Mesenchymal stem cell (in vitro differentiated cells and primary cell): ENCODE results near the gene DNMT1.

ENCODE experiments used
- DNase-seq: peaks from one replicate; pipeline ENCODE4 v3.0.0-alpha.2; 2013
- H2AFZ ChIP-seq: one replicate; pipeline ENCODE4 v1.6.1; 2013; ENCODE audit warnings: low read depth, mild to moderate bottlenecking, control low read depth, inconsistent platforms, low read length, moderate library complexity
- H2AK5ac ChIP-seq: 2 replicates; pipeline ENCODE4 v1.6.1; 2013; ENCODE audit warnings: low read length, moderate library complexity, mild to moderate bottlenecking, inconsistent platforms; ENCODE audit not compliant: severe bottlenecking
- H2BK120ac ChIP-seq: one replicate; pipeline ENCODE4 v1.6.1; 2013; ENCODE audit warnings: low read depth, mild to moderate bottlenecking, inconsistent platforms, low read length, moderate library complexity
- H2BK12ac ChIP-seq, 2 experiments: one replicate each; pipeline ENCODE4 v1.6.1; 2013; ENCODE audit warnings: inconsistent platforms in 2 of 2, low read length in 2 of 2, mild to moderate bottlenecking in 2 of 2, moderate library complexity in 2 of 2, control low read depth in 1 of 2
- H2BK15ac ChIP-seq: one replicate; pipeline ENCODE4 v1.6.1; 2013; ENCODE audit warnings: mild to moderate bottlenecking, low read depth, inconsistent platforms; ENCODE audit not compliant: poor library complexity, severe bottlenecking
- H2BK5ac ChIP-seq: 2 replicates; pipeline ENCODE4 v1.6.1; 2013; ENCODE audit warnings: low read depth, mild to moderate bottlenecking, low read length, control low read depth, inconsistent platforms; ENCODE audit not compliant: poor library complexity, severe bottlenecking
- H3K14ac ChIP-seq, 2 experiments: one replicate each; pipeline ENCODE4 v1.6.1; 2013; ENCODE audit warnings: inconsistent platforms in 2 of 2, low read length in 2 of 2, control low read depth in 1 of 2, mild to moderate bottlenecking in 1 of 2, moderate library complexity in 1 of 2
- H3K18ac ChIP-seq, 2 experiments: one replicate each; pipeline ENCODE4 v1.6.1; 2013; ENCODE audit warnings: inconsistent platforms in 2 of 2, low read length in 2 of 2, control low read depth in 1 of 2, low read depth in 1 of 2, mild to moderate bottlenecking in 1 of 2
- H3K23ac ChIP-seq, 2 experiments: one replicate each; pipeline ENCODE4 v1.6.1; 2013; ENCODE audit warnings: inconsistent platforms in 2 of 2, low read length in 2 of 2, mild to moderate bottlenecking in 2 of 2, moderate library complexity in 2 of 2, control low read depth in 1 of 2
- H3K27ac ChIP-seq: 2 replicates; pipeline ENCODE4 v1.5.1; 2013; ENCODE audit warnings: mild to moderate bottlenecking, moderate library complexity, low read length, control low read depth, inconsistent platforms; ENCODE audit not compliant: poor library complexity, severe bottlenecking
- H3K27me3 ChIP-seq, 2 experiments: 2 replicates each; pipeline versions ENCODE4 v1.6.1 to v1.7.0; 2013; ENCODE audit warnings: low read length in 2 of 2, mild to moderate bottlenecking in 2 of 2, moderate library complexity in 2 of 2, control low read depth in 1 of 2, inconsistent platforms in 1 of 2; ENCODE audit not compliant: control insufficient read depth in 1 of 2, insufficient read depth in 1 of 2
- H3K36me3 ChIP-seq, 2 experiments: 2 replicates each; pipeline versions ENCODE4 v1.6.1 to v1.7.0; 2013; ENCODE audit warnings: low read length in 2 of 2, control low read depth in 1 of 2, inconsistent platforms in 1 of 2, low read depth in 1 of 2, mild to moderate bottlenecking in 1 of 2; ENCODE audit not compliant: insufficient read depth in 2 of 2, control insufficient read depth in 1 of 2
- H3K4ac ChIP-seq, 2 experiments: one replicate each; pipeline ENCODE4 v1.6.1; 2013; ENCODE audit warnings: inconsistent platforms in 2 of 2, low read length in 2 of 2, mild to moderate bottlenecking in 2 of 2, moderate library complexity in 2 of 2, control low read depth in 1 of 2, low read depth in 1 of 2
- H3K4me1 ChIP-seq: 2 replicates; pipeline ENCODE4 v1.6.1; 2013; ENCODE audit warnings: low read depth, low read length, control low read depth; ENCODE audit not compliant: control insufficient read depth, insufficient read depth
- H3K4me2 ChIP-seq: 2 replicates; pipeline ENCODE4 v1.6.1; 2013; ENCODE audit warnings: low read length, mild to moderate bottlenecking, inconsistent platforms; ENCODE audit not compliant: poor library complexity, severe bottlenecking
- H3K4me3 ChIP-seq, 2 experiments: 2 replicates each; pipeline versions ENCODE4 v1.5.1 to v1.7.0; 2013; ENCODE audit warnings: low read length in 2 of 2, mild to moderate bottlenecking in 2 of 2, control low read depth in 1 of 2, low read depth in 1 of 2; ENCODE audit not compliant: insufficient read depth in 1 of 2
- H3K79me1 ChIP-seq: replicated peaks from 2 replicates; pipeline ENCODE4 v1.6.1; 2013; ENCODE audit warnings: mild to moderate bottlenecking, control low read depth, low read length, inconsistent platforms; ENCODE audit not compliant: poor library complexity, severe bottlenecking
- H3K9ac ChIP-seq: 2 replicates; pipeline ENCODE4 v1.7.0; 2013; ENCODE audit warnings: mild to moderate bottlenecking, low read length, moderate library complexity
- H3K9me3 ChIP-seq: 2 replicates; pipeline ENCODE4 v1.7.0; 2013; ENCODE audit warnings: mild to moderate bottlenecking, low read length; ENCODE audit not compliant: control insufficient read depth
- H4K8ac ChIP-seq: one replicate; pipeline ENCODE4 v1.6.1; 2013; ENCODE audit warnings: inconsistent platforms, mild to moderate bottlenecking, low read length, moderate library complexity
- H4K91ac ChIP-seq: one replicate; pipeline ENCODE4 v1.6.1; 2013; ENCODE audit warnings: mild to moderate bottlenecking, low read length, inconsistent platforms
- WGBS: methylation state at CpG from one replicate; pipeline ENCODE4 v1.1.7; 2013; ENCODE audit warnings: mixed read lengths; 5-methylcytosine and 5-hydroxymethylcytosine counted together

The DNMT1 gene

GRCh38 chr19:10192922-10193321 lies 1.8 kb downstream of the DNMT1 start:
- Histone ChIP-seq H2BK5ac (no peak overlapping the region), H3K4ac (no peak overlapping the region), H2BK15ac (no peak overlapping the region), H3K23ac (no peak overlapping the region), H2BK120ac (no peak overlapping the region), H3K27ac (no peak overlapping the region), H3K14ac (no peak overlapping the region), H3K27me3 (no peaks in the 10 kb centered on the region), H3K79me1 (no peaks in the 10 kb centered on the region), H3K4me2 (no peak overlapping the region), H2AK5ac (no peak overlapping the region), H3K9me3 (no peaks in the 10 kb centered on the region), H4K91ac (no peak overlapping the region), H2BK12ac (no peak overlapping the region), H3K36me3 (peaks cover 0 to 7% of the 10 kb centered on the region in 2 experiments), H3K4me1 (peaks cover 9% of the 10 kb centered on the region), H4K8ac (no peak overlapping the region), H2AFZ (no peak overlapping the region), H3K18ac (no peak overlapping the region), H3K9ac (peak overlapping the region; percentile 86), H3K4me3 (peak overlapping the region in 1 of 2 experiments; percentile 96)
- no peak for DNase-seq
- 95% methylated on average over 5 of the region's 6 CpGs for WGBS

GRCh38 chr19:10191347-10191746 lies 3.4 kb downstream of the DNMT1 start:
- H2AK5ac ChIP-seq = no peak overlapping the region
- no peaks in the 10 kb centered on the region for H3K9me3 ChIP-seq
- peaks cover 9% of the 10 kb centered on the region for H3K4me1 ChIP-seq
- no peak overlapping the region for H3K27ac ChIP-seq
- DNase-seq = no peak
- H2BK5ac ChIP-seq = no peak overlapping the region
- H3K9ac ChIP-seq = no peak overlapping the region
- no peak overlapping the region for H2BK120ac ChIP-seq
- no peaks in the 10 kb centered on the region for H3K27me3 ChIP-seq
- no peak overlapping the region for H3K4ac ChIP-seq
- 97% methylated on average over 2 of the region's 2 CpGs for WGBS
- no peak overlapping the region for H3K14ac ChIP-seq
- no peak overlapping the region for H3K18ac ChIP-seq
- H3K79me1 ChIP-seq = no peaks in the 10 kb centered on the region
- no peak overlapping the region for H2AFZ ChIP-seq
- peaks cover 2 to 13% of the 10 kb centered on the region in 2 experiments for H3K36me3 ChIP-seq
- H4K91ac ChIP-seq = no peak overlapping the region
- H4K8ac ChIP-seq = peak overlapping the region; percentile 39
- no peak overlapping the region for H3K4me3 ChIP-seq
- H3K23ac ChIP-seq = no peak overlapping the region
- H2BK15ac ChIP-seq = no peak overlapping the region
- no peak overlapping the region for H2BK12ac ChIP-seq
- H3K4me2 ChIP-seq = no peak overlapping the region

- H3K18ac ChIP-seq = no peak overlapping the region
- no peak overlapping the region for H3K27ac ChIP-seq
- H3K14ac ChIP-seq = no peak overlapping the region
- no peak overlapping the region for H2BK5ac ChIP-seq
- no peak overlapping the region for H3K9ac ChIP-seq
- no peak overlapping the region for H2AK5ac ChIP-seq
- no peak overlapping the region for H3K23ac ChIP-seq
- H2BK12ac ChIP-seq = no peak overlapping the region
- no peak for DNase-seq
- no peak overlapping the region for H2BK15ac ChIP-seq
- H3K36me3 ChIP-seq = peaks cover 12 to 23% of the 10 kb centered on the region in 2 experiments
- no peak overlapping the region for H3K4ac ChIP-seq
- no peak overlapping the region for H2AFZ ChIP-seq
- H3K4me2 ChIP-seq = no peak overlapping the region
- H3K79me1 ChIP-seq = peaks cover 4% of the 10 kb centered on the region
- peaks cover 9% of the 10 kb centered on the region for H3K4me1 ChIP-seq
- H3K4me3 ChIP-seq = no peak overlapping the region
- WGBS = 99% methylated on average over 5 of the region's 5 CpGs
- H3K27me3 ChIP-seq = no peaks in the 10 kb centered on the region
- H4K91ac ChIP-seq = no peak overlapping the region
- no peaks in the 10 kb centered on the region for H3K9me3 ChIP-seq
- no peak overlapping the region for H2BK120ac ChIP-seq
- H4K8ac ChIP-seq = no peak overlapping the region
These were observed 4.7 kb downstream of the DNMT1 start for GRCh38 chr19:10190026-10190425.

- Histone ChIP-seq H3K18ac (no peak overlapping the region), H2AK5ac (no peak overlapping the region), H3K27me3 (no peaks in the 10 kb centered on the region), H3K9ac (no peak overlapping the region), H3K23ac (no peak overlapping the region), H4K91ac (no peak overlapping the region), H2BK12ac (no peak overlapping the region), H3K27ac (no peak overlapping the region), H3K9me3 (no peaks in the 10 kb centered on the region), H2AFZ (no peak overlapping the region), H2BK120ac (no peak overlapping the region), H4K8ac (no peak overlapping the region), H3K4me2 (no peak overlapping the region), H3K4me3 (no peak overlapping the region), H2BK5ac (no peak overlapping the region), H2BK15ac (no peak overlapping the region), H3K14ac (no peak overlapping the region), H3K4ac (no peak overlapping the region), H3K36me3 (peaks cover 16 to 23% of the 10 kb centered on the region in 2 experiments), H3K4me1 (peaks cover 9% of the 10 kb centered on the region), H3K79me1 (peaks cover 4% of the 10 kb centered on the region)
- DNase-seq = no peak
- WGBS = 90% methylated on average over 5 of the region's 5 CpGs
These were observed 5.1 kb downstream of the DNMT1 start for GRCh38 chr19:10189616-10190015.
